ENCODE data around the gene RFNG. TPM values are rescaled to one million over a fixed set of nuclear protein-coding genes. Genes with fewer than 3 reads are reported as not detected.

RFNG gene
- total and polyA plus RNA-seq, 2 of the 4 experiments (the other 2 are of a cell fraction) = 6.8 to 47.3 TPM

DNA sequence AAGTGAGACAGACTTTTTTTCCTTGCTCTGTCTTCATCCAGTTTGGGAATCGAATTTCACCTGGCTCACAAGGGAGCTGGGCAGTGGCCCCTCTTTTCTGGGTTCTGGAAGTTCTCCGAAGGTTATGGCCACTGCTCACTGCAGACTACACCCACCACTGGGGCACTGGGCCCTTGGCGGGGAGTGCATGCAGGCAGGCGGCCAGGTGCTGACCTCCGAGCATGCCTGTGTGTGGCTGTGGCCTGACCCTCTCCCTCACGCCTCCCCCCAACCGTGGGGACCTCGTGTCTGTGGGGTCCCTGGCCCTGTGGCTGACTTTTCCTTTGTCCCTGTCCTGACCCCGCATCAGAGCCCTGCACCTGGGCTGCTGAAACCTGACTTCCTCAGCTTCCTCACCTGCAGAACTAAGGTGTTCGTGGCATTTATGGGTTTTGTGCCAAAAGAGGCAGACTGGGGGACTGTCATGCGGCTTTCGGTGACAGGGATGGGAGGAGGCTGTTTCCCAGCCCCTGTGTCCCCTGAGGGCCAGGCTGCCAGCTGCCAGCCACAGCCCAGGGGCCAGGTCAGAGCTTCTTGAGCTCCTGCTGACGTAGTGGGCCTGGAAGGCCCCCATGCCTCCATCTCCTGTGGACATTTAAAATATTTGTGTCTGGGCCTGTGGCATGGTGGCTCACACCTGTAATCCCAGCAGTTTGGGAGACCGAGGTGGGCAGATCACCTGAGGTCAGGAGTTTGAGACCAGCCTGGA, 52.7 kb downstream of the RFNG start:
- H3K14ac ChIP-seq (replicated peaks; ENCODE audit: low read depth, low read length) = no peak overlapping the region
- peaks cover 3% of the 10 kb centered on the region; the same call in 1 of the 2 replicates for H4K20me1 ChIP-seq (ENCODE audit: insufficient read depth, low read length)
- DNase-seq (no peak), ATAC-seq (ENCODE audit: low read depth) (no peak)
- H2BK120ac ChIP-seq (ENCODE audit: low read depth, low read length) = no peak overlapping the region
- ChIA-PET POLR2A (ENCODE audit: unreplicated experiment) (no interaction called here), CTCF (no interaction called here)
- no peak overlapping the region for H3K4me2 ChIP-seq (ENCODE audit: low read depth, low read length)
- dilution Hi-C loops (cut with HindIII; ENCODE audit: low sequenced_read_pairs, unreplicated experiment) = no loop called here
- H2BK15ac ChIP-seq (ENCODE audit: low read depth, low read length) = no peak overlapping the region
- H3K9me1 ChIP-seq (ENCODE audit: insufficient read depth, low read length) = peaks cover 9% of the 10 kb centered on the region; the same call in 1 of the 2 replicates
- peaks cover 8% of the 10 kb centered on the region for H3K4me1 ChIP-seq (ENCODE audit: control insufficient read depth, insufficient read depth, low read length)
- H3K4me3 ChIP-seq (ENCODE audit: insufficient read depth, low read depth, low read length) = no peak overlapping the region
- H4K5ac ChIP-seq (ENCODE audit: low read depth, low read length) = no peak overlapping the region
- H2BK20ac ChIP-seq (ENCODE audit: low read depth, low read length) = no peak overlapping the region
- H3K27ac ChIP-seq (ENCODE audit: insufficient read depth, low read length) = no peak overlapping the region
- no peak overlapping the region for H2AK9ac ChIP-seq (replicated peaks; ENCODE audit: low read depth, low read length, poor library complexity)
- intact Hi-C loops (cut with micrococcal nuclease) = no loop called here
- in situ Hi-C loops (cut with MboI; ENCODE audit: low sequenced_read_pairs) = no loop called here
- peaks cover 6 to 17% of the 10 kb centered on the region in 2 experiments; a peak in 2 of 4 replicates for H3K79me1 ChIP-seq (ENCODE audit: low read depth in 1 of 2, low read length in 2 of 2)
- H3K27me3 ChIP-seq (ENCODE audit: control insufficient read depth, insufficient read depth, low read length) = no peaks in the 10 kb centered on the region
- no peak overlapping the region for H3K23ac ChIP-seq (ENCODE audit: low read depth, low read length)
- H2BK5ac ChIP-seq (ENCODE audit: low read depth, low read length, poor library complexity, severe bottlenecking) = no peak overlapping the region
- H3K9me3 ChIP-seq (ENCODE audit: control insufficient read depth, insufficient read depth, low read length) = no peaks in the 10 kb centered on the region
- H4K8ac ChIP-seq (ENCODE audit: low read depth in 2 of 2, low read length in 2 of 2) = no peak overlapping the region
- peaks cover 6% of the 10 kb centered on the region; the same call in 1 of the 2 replicates for H3K36me3 ChIP-seq (ENCODE audit: control insufficient read depth, insufficient read depth, low read length)
- no peak overlapping the region for H4K91ac ChIP-seq (ENCODE audit: insufficient read depth, low read depth, low read length)
- no peak overlapping the region for H3K9ac ChIP-seq (ENCODE audit: low read depth, low read length)
- H3K56ac ChIP-seq (ENCODE audit: extremely low read depth, insufficient read depth, low read length) = no peak overlapping the region
- peak overlapping the region; percentile 21 for H2AFZ ChIP-seq (replicated peaks; ENCODE audit: low read length, poor library complexity)
- H3K4ac ChIP-seq (ENCODE audit: low read depth, low read length) = no peak overlapping the region
- BruUV-seq (replicated peaks) = no TSS peak
- TF ChIP-seq CEBPB (IDR thresholded peaks at IDR 0.05; ENCODE audit: low read depth, low read length) (no peak), CHD1 (IDR thresholded peaks at IDR 0.05; ENCODE audit: low read depth, low read length) (no peak), FOS (IDR thresholded peaks at IDR 0.05; ENCODE audit: low read depth, low read length) (no peak), RFX5 (IDR thresholded peaks at IDR 0.05; ENCODE audit: low read depth, low read length) (no peak), POLR2A (IDR thresholded peaks at IDR 0.05; ENCODE audit: low read depth, low read length) (no peak), BHLHE40 (IDR thresholded peaks at IDR 0.05; ENCODE audit: low read depth, low read length) (no peak), MAFK (IDR thresholded peaks at IDR 0.05; ENCODE audit: low read depth, low read length) (no peak), SMC3 (IDR thresholded peaks at IDR 0.05; ENCODE audit: low read depth, low read length) (no peak), MXI1 (IDR thresholded peaks at IDR 0.05; ENCODE audit: borderline replicate concordance, low read depth, low read length) (no peak), RCOR1 (IDR thresholded peaks at IDR 0.05; ENCODE audit: insufficient replicate concordance, low read length) (no peak), NFE2L2 (IDR thresholded peaks at IDR 0.05; ENCODE audit: low read depth, low read length) (no peak), ELK1 (IDR thresholded peaks at IDR 0.05; ENCODE audit: borderline replicate concordance, low read depth, low read length) (no peak)
- 72% methylated on average over 6 of the region's 14 CpGs; no CpG with 5 or more reads in 1 of the 2 experiments for WGBS, 2 experiments (ENCODE audit: extremely low coverage in 2 of 2, insufficient read length in 1 of 2)
- H2AK5ac ChIP-seq (ENCODE audit: low read depth, low read length) = no peak overlapping the region
- no peak overlapping the region for H3K18ac ChIP-seq (ENCODE audit: low read depth, low read length)
